Parathyroid adenoma (tissue), 2 donors: ENCODE results near the gene NR1I3.
A peak's percentile ranks its signal among the peaks of the same experiment; 100 is the strongest.

Experiments
- H2AFZ ChIP-seq: fragments of 300-600 bp; sonication (generic); one replicate; pipeline ENCODE4 v1.7.0; 2017; ENCODE audit warnings: antibody characterized with exemption, mild to moderate bottlenecking
- H3K27ac ChIP-seq: fragments of 300-600 bp; sonication (generic); one replicate; pipeline ENCODE4 v1.7.0; 2017
- H3K27me3 ChIP-seq: fragments of 300-600 bp; sonication (generic); one replicate; pipeline ENCODE4 v1.7.0; 2017; ENCODE audit warnings: low read length; ENCODE audit not compliant: control insufficient read depth, insufficient read depth
- H3K36me3 ChIP-seq: fragments of 300-600 bp; sonication (generic); one replicate; pipeline ENCODE4 v1.7.0; 2017; ENCODE audit warnings: low read length; ENCODE audit not compliant: control insufficient read depth, insufficient read depth
- H3K4me1 ChIP-seq: fragments of 300-600 bp; sonication (generic); one replicate; pipeline ENCODE4 v1.7.0; 2017; ENCODE audit warnings: control low read depth
- H3K4me2 ChIP-seq: fragments of 300-600 bp; sonication (generic); one replicate; pipeline ENCODE4 v1.7.0; 2017; ENCODE audit warnings: low read length
- H3K4me3 ChIP-seq: fragments of 300-600 bp; sonication (generic); one replicate; pipeline ENCODE4 v1.7.0; 2017; ENCODE audit warnings: low read depth, low read length
- H3K79me2 ChIP-seq: fragments of 300-600 bp; sonication (generic); one replicate; pipeline ENCODE4 v1.7.0; 2017; ENCODE audit warnings: control low read depth
- H3K9ac ChIP-seq: fragments of 300-600 bp; sonication (generic); one replicate; pipeline ENCODE4 v1.7.0; 2017; ENCODE audit warnings: mild to moderate bottlenecking
- H3K9me3 ChIP-seq: fragments of 300-600 bp; sonication (generic); one replicate; pipeline ENCODE4 v1.7.0; 2017; ENCODE audit warnings: low read length; ENCODE audit not compliant: control insufficient read depth
- TF ChIP-seq, protein P1 (sequence below): fragments of 300-600 bp; sonication (generic); IDR thresholded peaks from one replicate; pipeline ENCODE4 v1.7.0; 2017; ENCODE audit warnings: antibody characterized with exemption, mild to moderate bottlenecking
- donor health status: primary hyperparathyroidism.

NR1I3 gene

DNA sequence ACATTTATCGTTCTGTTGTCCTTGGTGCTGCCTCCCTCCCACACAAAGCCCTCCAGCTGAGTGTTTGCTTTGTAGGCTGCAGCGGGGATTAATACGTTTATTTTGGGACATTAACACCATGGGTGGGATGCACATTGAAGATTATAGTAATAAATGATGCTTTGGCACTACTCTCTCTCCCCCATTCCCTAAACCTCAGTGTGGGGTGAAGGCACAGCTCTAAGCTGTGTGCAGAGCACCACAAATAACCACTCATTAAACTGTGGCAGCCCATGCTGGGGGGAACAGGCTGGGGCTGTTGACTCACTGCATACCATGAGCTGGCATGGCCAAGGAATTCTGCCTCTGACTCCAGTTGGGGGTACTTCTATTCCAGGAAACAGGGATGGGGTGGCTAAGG is 28.2 kb upstream of the NR1I3 start:
- H3K9ac ChIP-seq: no peak overlapping the region
- no peaks in the 10 kb centered on the region for H3K27me3 ChIP-seq
- no peak overlapping the region for H3K4me3 ChIP-seq
- H3K36me3 ChIP-seq: no peaks in the 10 kb centered on the region
- no peaks in the 10 kb centered on the region for H3K9me3 ChIP-seq
- TF ChIP-seq, protein P1, sequence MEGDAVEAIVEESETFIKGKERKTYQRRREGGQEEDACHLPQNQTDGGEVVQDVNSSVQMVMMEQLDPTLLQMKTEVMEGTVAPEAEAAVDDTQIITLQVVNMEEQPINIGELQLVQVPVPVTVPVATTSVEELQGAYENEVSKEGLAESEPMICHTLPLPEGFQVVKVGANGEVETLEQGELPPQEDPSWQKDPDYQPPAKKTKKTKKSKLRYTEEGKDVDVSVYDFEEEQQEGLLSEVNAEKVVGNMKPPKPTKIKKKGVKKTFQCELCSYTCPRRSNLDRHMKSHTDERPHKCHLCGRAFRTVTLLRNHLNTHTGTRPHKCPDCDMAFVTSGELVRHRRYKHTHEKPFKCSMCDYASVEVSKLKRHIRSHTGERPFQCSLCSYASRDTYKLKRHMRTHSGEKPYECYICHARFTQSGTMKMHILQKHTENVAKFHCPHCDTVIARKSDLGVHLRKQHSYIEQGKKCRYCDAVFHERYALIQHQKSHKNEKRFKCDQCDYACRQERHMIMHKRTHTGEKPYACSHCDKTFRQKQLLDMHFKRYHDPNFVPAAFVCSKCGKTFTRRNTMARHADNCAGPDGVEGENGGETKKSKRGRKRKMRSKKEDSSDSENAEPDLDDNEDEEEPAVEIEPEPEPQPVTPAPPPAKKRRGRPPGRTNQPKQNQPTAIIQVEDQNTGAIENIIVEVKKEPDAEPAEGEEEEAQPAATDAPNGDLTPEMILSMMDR: no peak
- no peak overlapping the region for H3K27ac ChIP-seq
- no peak overlapping the region for H2AFZ ChIP-seq
- no peaks in the 10 kb centered on the region for H3K79me2 ChIP-seq
- H3K4me2 ChIP-seq: no peak overlapping the region
- no peaks in the 10 kb centered on the region for H3K4me1 ChIP-seq

GRCh38 chr1:161265305-161265704 is 27.3 kb upstream of the NR1I3 start:
- Histone ChIP-seq H3K9ac (no peak overlapping the region), H2AFZ (no peak overlapping the region), H3K9me3 (no peaks in the 10 kb centered on the region), H3K27ac (no peak overlapping the region), H3K27me3 (no peaks in the 10 kb centered on the region), H3K36me3 (no peaks in the 10 kb centered on the region), H3K4me2 (no peak overlapping the region), H3K4me1 (peaks cover 2% of the 10 kb centered on the region), H3K79me2 (no peaks in the 10 kb centered on the region), H3K4me3 (no peak overlapping the region)
- TF ChIP-seq, protein P1: no peak

DNA sequence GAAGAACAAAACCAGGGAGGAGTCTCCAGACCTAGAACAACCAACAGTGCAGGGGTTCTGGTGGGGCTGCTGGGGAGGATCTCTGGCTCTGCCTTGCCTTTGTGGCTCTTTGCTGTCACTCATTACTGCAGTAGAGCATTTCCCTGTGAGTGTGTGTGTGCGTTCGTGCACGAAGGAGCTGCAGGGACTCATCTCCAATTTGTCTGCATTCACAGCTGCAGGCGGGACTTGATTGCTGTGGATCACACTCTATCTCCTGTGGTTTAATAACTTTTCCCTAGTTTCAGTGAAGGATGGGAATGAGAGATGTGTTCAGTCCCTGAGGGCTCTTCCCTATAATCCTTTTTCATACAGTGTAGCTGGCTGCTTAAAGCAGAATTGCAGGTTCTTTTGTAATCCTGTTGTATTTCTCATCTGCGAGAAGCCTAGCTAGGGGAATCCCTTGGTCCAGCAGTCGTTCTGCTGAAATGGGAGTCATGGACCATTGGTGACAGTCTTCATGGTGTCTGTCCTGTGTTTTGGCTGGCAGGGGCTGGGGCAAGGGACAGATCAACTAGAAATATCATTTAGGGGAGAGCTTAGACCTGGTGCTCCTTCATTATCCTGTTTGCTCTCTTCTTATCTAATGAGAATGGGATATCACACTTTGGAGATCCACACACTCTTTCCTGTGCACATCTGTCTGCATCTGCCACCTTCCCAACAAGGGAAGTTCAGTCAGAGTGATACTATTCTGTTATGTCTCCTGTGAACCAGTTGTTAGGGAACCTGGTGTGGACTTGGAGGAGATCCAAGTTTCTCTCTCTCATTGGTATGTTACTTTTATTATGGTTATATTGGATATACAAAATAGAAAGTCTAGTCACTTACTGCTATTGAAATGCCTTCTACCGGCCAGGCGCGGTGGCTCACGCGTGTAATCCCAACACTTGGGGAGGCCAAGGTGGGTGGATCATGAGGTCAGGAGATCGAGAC is 23.5 kb upstream of the NR1I3 start:
- Histone ChIP-seq H3K4me3 (no peak overlapping the region), H3K79me2 (no peaks in the 10 kb centered on the region), H3K4me2 (peak overlapping the region; percentile 28), H3K9me3 (no peaks in the 10 kb centered on the region), H3K27ac (no peak overlapping the region), H3K27me3 (no peaks in the 10 kb centered on the region), H3K36me3 (no peaks in the 10 kb centered on the region), H3K9ac (no peak overlapping the region), H2AFZ (peak overlapping the region; percentile 14), H3K4me1 (peaks cover 4% of the 10 kb centered on the region)
- TF ChIP-seq, protein P1: no peak

- H3K36me3 ChIP-seq: no peaks in the 10 kb centered on the region
- no peak overlapping the region for H3K4me3 ChIP-seq
- no peaks in the 10 kb centered on the region for H3K9me3 ChIP-seq
- no peak overlapping the region for H2AFZ ChIP-seq
- no peaks in the 10 kb centered on the region for H3K79me2 ChIP-seq
- TF ChIP-seq, protein P1: no peak
- H3K4me1 ChIP-seq: peaks cover 4% of the 10 kb centered on the region
- peak overlapping the region; percentile 28 for H3K4me2 ChIP-seq
- no peak overlapping the region for H3K9ac ChIP-seq
- no peaks in the 10 kb centered on the region for H3K27me3 ChIP-seq
- H3K27ac ChIP-seq: no peak overlapping the region
Measured at GRCh38 chr1:161260376-161261260, 22.6 kb upstream of the NR1I3 start.
